ENCODE measurements around the gene C1orf232.

The C1orf232 gene

GRCh38 chr1:26189751-26190275 is 21.1 kb upstream of the C1orf232 start:
- DNase-seq (no peak), ATAC-seq (replicated peaks) (no peak)
- Mint-ChIP-seq H3K4me3 (no peak overlapping the region), H3K27me3 (peaks cover 0 to 7% of the 10 kb centered on the region in 2 donors), H3K27ac (peak overlapping the region in 1 of 2 donors; percentile 9), H3K9me3 (no peaks in the 10 kb centered on the region), H3K36me3 (ENCODE audit: insufficient read depth) (no peaks in the 10 kb centered on the region), H3K4me1 (ENCODE audit: low read depth in 2 of 2) (peaks cover 4 to 7% of the 10 kb centered on the region in 2 donors)

- no peaks in the 10 kb centered on the region for H3K36me3 Mint-ChIP-seq (ENCODE audit: insufficient read depth)
- peaks cover 4 to 7% of the 10 kb centered on the region in 2 donors for H3K4me1 Mint-ChIP-seq (ENCODE audit: low read depth in 2 of 2)
- peaks cover 0 to 7% of the 10 kb centered on the region in 2 donors for H3K27me3 Mint-ChIP-seq
- DNase-seq: no peak
- no peak for ATAC-seq (replicated peaks)
- H3K4me3 Mint-ChIP-seq: no peak overlapping the region
- H3K27ac Mint-ChIP-seq: peak overlapping the region in 1 of 2 donors; percentile 9
- no peaks in the 10 kb centered on the region for H3K9me3 Mint-ChIP-seq
Observed at GRCh38 chr1:26189331-26189730, 20.6 kb upstream of the C1orf232 start.

GRCh38 chr1:26188477-26188876 is 19.7 kb upstream of the C1orf232 start:
- ATAC-seq (replicated peaks) (no peak), DNase-seq (no peak)
- Mint-ChIP-seq H3K9me3 (no peaks in the 10 kb centered on the region), H3K27me3 (peaks cover 0 to 7% of the 10 kb centered on the region in 2 donors), H3K4me3 (no peak overlapping the region), H3K4me1 (ENCODE audit: low read depth in 2 of 2) (peaks cover 4 to 7% of the 10 kb centered on the region in 2 donors), H3K27ac (no peak overlapping the region), H3K36me3 (ENCODE audit: insufficient read depth) (no peaks in the 10 kb centered on the region)

GRCh38 chr1:26187882-26188281 is 19.1 kb upstream of the C1orf232 start:
- DNase-seq: no peak
- no peak for ATAC-seq (replicated peaks)
- Mint-ChIP-seq H3K4me3 (no peak overlapping the region), H3K27ac (no peak overlapping the region), H3K27me3 (peaks cover 0 to 7% of the 10 kb centered on the region in 2 donors), H3K36me3 (ENCODE audit: insufficient read depth) (no peaks in the 10 kb centered on the region), H3K9me3 (no peaks in the 10 kb centered on the region), H3K4me1 (ENCODE audit: low read depth in 2 of 2) (peaks cover 4 to 7% of the 10 kb centered on the region in 2 donors)

GRCh38 chr1:26184883-26185282 is 16.1 kb upstream of the C1orf232 start:
- ATAC-seq (replicated peaks) (no peak), DNase-seq (no peak)
- no peaks in the 10 kb centered on the region for H3K4me1 Mint-ChIP-seq (ENCODE audit: low read depth in 2 of 2)
- H3K9me3 Mint-ChIP-seq: no peaks in the 10 kb centered on the region
- H3K27ac Mint-ChIP-seq: no peak overlapping the region
- no peaks in the 10 kb centered on the region for H3K36me3 Mint-ChIP-seq (ENCODE audit: insufficient read depth)
- H3K27me3 Mint-ChIP-seq: no peaks in the 10 kb centered on the region
- H3K4me3 Mint-ChIP-seq: no peak overlapping the region

- ATAC-seq (replicated peaks): no peak
- no peak overlapping the region for H3K4me3 Mint-ChIP-seq
- H3K27me3 Mint-ChIP-seq: no peaks in the 10 kb centered on the region
- no peaks in the 10 kb centered on the region for H3K4me1 Mint-ChIP-seq (ENCODE audit: low read depth in 2 of 2)
- no peak for DNase-seq
- H3K36me3 Mint-ChIP-seq (ENCODE audit: insufficient read depth): no peaks in the 10 kb centered on the region
- no peaks in the 10 kb centered on the region for H3K9me3 Mint-ChIP-seq
- no peak overlapping the region for H3K27ac Mint-ChIP-seq
Observed at GRCh38 chr1:26184086-26184485, 15.3 kb upstream of the C1orf232 start.

- Mint-ChIP-seq H3K4me1 (ENCODE audit: low read depth in 2 of 2) (no peaks in the 10 kb centered on the region), H3K27ac (no peak overlapping the region), H3K27me3 (no peaks in the 10 kb centered on the region), H3K36me3 (ENCODE audit: insufficient read depth) (no peaks in the 10 kb centered on the region), H3K4me3 (no peak overlapping the region), H3K9me3 (no peaks in the 10 kb centered on the region)
- ATAC-seq (replicated peaks) (no peak), DNase-seq (no peak)
Observed at GRCh38 chr1:26182383-26182696, 13.6 kb upstream of the C1orf232 start.

GRCh38 chr1:26181586-26182382 is 13.0 kb upstream of the C1orf232 start:
- Mint-ChIP-seq H3K36me3 (ENCODE audit: insufficient read depth) (no peaks in the 10 kb centered on the region), H3K4me3 (no peak overlapping the region)
- no peak for ATAC-seq (replicated peaks)

GRCh38 chr1:26180010-26180506 is 11.3 kb upstream of the C1orf232 start:
- Mint-ChIP-seq H3K36me3 (ENCODE audit: insufficient read depth) (no peaks in the 10 kb centered on the region), H3K4me3 (no peak overlapping the region), H3K9me3 (no peaks in the 10 kb centered on the region), H3K27me3 (no peaks in the 10 kb centered on the region), H3K27ac (no peak overlapping the region), H3K4me1 (ENCODE audit: low read depth in 2 of 2) (no peaks in the 10 kb centered on the region)
- DNase-seq (no peak), ATAC-seq (replicated peaks) (no peak)

More at GRCh38 chr1:26181586-26182382, 13.0 kb upstream of the C1orf232 start:
- H3K9me3 Mint-ChIP-seq: no peaks in the 10 kb centered on the region
- H3K4me1 Mint-ChIP-seq (ENCODE audit: low read depth in 2 of 2): no peaks in the 10 kb centered on the region
- no peaks in the 10 kb centered on the region for H3K27me3 Mint-ChIP-seq
- no peak for DNase-seq
- peak overlapping the region in 1 of 2 donors; percentile 65 for H3K27ac Mint-ChIP-seq

- no peak within 1 kb of the TSS for H3K4me3 Mint-ChIP-seq
- H3K27me3 Mint-ChIP-seq: no peaks in the 10 kb centered on the region
- H3K9me3 Mint-ChIP-seq: no peaks in the 10 kb centered on the region
- no peak for ATAC-seq (replicated peaks)
- no peaks in the 10 kb centered on the region for H3K4me1 Mint-ChIP-seq (ENCODE audit: low read depth in 2 of 2)
- DNase-seq: no peak
- no peak within 1 kb of the TSS for H3K27ac Mint-ChIP-seq
- no peaks in the 10 kb centered on the region for H3K36me3 Mint-ChIP-seq (ENCODE audit: insufficient read depth)
Observed at GRCh38 chr1:26177182-26177684, 8.5 kb upstream of the C1orf232 start, which contains the start of gene CNKSR1. CNKSR1 (plus strand) TSS chr1:26177491; CDS start chr1:26177548, 57 bp downstream.

GRCh38 chr1:26175346-26175745 is 6.6 kb upstream of the C1orf232 start:
- H3K4me1 Mint-ChIP-seq (ENCODE audit: low read depth in 2 of 2): peaks cover 5 to 10% of the 10 kb centered on the region in 2 donors
- DNase-seq (no peak), ATAC-seq (replicated peaks) (no peak)
- H3K36me3 Mint-ChIP-seq (ENCODE audit: insufficient read depth): no peaks in the 10 kb centered on the region
- no peaks in the 10 kb centered on the region for H3K9me3 Mint-ChIP-seq
- H3K27ac Mint-ChIP-seq: no peak overlapping the region
- no peak overlapping the region for H3K4me3 Mint-ChIP-seq
- no peaks in the 10 kb centered on the region for H3K27me3 Mint-ChIP-seq

- no peak for DNase-seq
- Mint-ChIP-seq H3K27me3 (no peaks in the 10 kb centered on the region), H3K9me3 (no peaks in the 10 kb centered on the region), H3K4me3 (peak within 1 kb of the TSS; percentile 87 to 89), H3K4me1 (ENCODE audit: low read depth in 2 of 2) (peaks cover 15 to 23% of the 10 kb centered on the region in 2 donors), H3K36me3 (ENCODE audit: insufficient read depth) (peaks cover 5% of the 10 kb centered on the region), H3K27ac (peak within 1 kb of the TSS; percentile 84 to 89)
- no peak for ATAC-seq (replicated peaks)
Observed at GRCh38 chr1:26171084-26172072, 2.6 kb upstream of the C1orf232 start, which contains the start of gene ZNF593OS. ZNF593OS (minus strand) TSS chr1:26171832; CDS start chr1:26171661, 171 bp downstream.

GRCh38 chr1:26170472-26170821 is 1.7 kb upstream of the C1orf232 start:
- ATAC-seq (replicated peaks) (no peak), DNase-seq (no peak)
- Mint-ChIP-seq H3K9me3 (no peaks in the 10 kb centered on the region), H3K4me1 (ENCODE audit: low read depth in 2 of 2) (peaks cover 15 to 23% of the 10 kb centered on the region in 2 donors), H3K36me3 (ENCODE audit: insufficient read depth) (peaks cover 5% of the 10 kb centered on the region), H3K27ac (peak overlapping the region; percentile 84 to 89), H3K27me3 (no peaks in the 10 kb centered on the region), H3K4me3 (peak overlapping the region; percentile 87 to 89)

All from effector memory CD8-positive, alpha-beta T cell (primary cell).